ENCODE results near the gene EIF2S1. TPM values are rescaled to one million over a fixed set of nuclear protein-coding genes. Genes with fewer than 3 reads are reported as not detected.

Gene EIF2S1
- total RNA-seq, 3 donors from 2014 or later (not counting 1 experiment from before 2014, with no cell fraction given): 31.6 to 37.7 (median 33.2) TPM

DNA sequence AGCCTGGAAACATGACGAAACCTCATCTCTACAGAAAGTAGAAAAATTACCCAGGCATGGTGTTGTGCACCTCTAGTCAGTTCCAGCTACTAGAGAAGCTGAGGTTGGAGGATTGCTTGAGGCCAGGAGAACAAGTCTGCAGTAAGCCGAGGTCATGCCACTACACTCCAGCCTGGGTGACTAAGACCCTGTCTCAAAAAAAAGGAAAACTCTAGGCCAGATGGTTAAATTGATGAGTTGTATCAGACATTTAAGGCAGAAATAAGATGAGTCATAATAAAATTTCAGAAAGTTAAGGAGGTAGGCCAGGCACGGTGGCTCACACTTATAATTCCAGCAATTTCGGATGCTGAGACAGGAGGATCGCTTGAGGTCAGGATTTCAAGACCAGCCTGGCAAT lies 10.7 kb downstream of the EIF2S1 start:
- Mint-ChIP-seq H3K4me3 (no peak overlapping the region), H3K9me3 (no peaks in the 10 kb centered on the region), H3K36me3 (peaks cover 14% of the 10 kb centered on the region), H3K4me1 (peaks cover 26 to 31% of the 10 kb centered on the region in 2 donors), H3K27me3 (ENCODE audit: low read depth in 2 of 2) (no peaks in the 10 kb centered on the region), H3K27ac (no peak overlapping the region)
- Histone ChIP-seq H3K9me3 (ENCODE audit: control insufficient read depth, insufficient read depth, low read length) (no peaks in the 10 kb centered on the region), H3K27me3 (ENCODE audit: control insufficient read depth, insufficient read depth, low read length) (no peaks in the 10 kb centered on the region), H3K27ac (ENCODE audit: low read length) (no peak overlapping the region), H3K4me3 (ENCODE audit: low read length) (no peak overlapping the region), H3K4me1 (ENCODE audit: control insufficient read depth, insufficient read depth, low read length) (no peaks in the 10 kb centered on the region), H3K36me3 (ENCODE audit: control insufficient read depth, insufficient read depth, low read length) (peaks cover 75% of the 10 kb centered on the region)
- DNase-seq: no peak
- TF ChIP-seq CTCF (IDR thresholded peaks at IDR 0.05): no peak
- ATAC-seq: no peak
- intact Hi-C loops (cut with micrococcal nuclease): no loop called here
- WGBS (ENCODE audit: insufficient coverage): 77% methylated on average over 5 of the region's 5 CpGs

DNA sequence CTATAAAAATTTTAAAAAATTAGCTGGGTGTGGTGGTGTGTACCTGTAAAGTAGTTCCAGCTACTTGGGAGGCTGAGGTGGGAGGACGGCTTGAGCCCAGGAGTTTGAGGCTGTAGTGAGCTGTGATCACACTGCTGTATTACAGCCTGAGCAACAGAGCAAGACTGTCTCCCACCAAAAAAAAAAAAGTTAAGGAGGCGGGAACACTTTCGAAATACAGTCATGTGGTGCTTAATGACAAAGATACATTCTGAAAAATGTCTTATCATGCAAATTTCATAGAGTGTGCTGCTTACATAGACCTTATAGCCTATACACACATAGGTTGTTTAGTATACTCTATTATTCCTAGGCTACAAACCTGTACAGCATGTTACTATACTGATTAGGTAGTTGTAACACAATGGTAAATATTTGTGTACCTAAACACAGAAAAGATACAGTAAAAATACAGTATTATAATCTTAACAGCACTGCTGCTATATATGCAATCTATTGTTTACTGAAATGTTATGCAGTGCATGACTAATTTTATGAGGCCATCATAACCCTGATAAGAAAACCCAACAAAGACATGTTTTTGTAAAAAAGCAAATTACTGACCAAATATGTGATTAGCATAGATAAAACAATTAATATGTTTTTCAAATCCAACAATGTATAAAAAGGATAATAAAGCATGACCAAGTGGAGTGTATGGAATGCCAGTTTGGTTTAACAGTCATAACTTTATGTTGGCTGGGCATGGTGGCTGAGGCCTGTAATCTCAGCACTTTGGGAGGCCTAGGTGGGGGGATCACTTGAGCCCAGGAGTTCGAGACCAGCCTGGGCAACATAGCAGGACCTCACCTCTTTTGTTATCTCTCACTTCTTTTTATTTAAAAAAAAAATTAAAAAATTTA lies 11.4 kb downstream of the EIF2S1 start:
- Mint-ChIP-seq H3K4me1 (peaks cover 27 to 30% of the 10 kb centered on the region in 2 donors), H3K9me3 (no peaks in the 10 kb centered on the region), H3K36me3 (peaks cover 17% of the 10 kb centered on the region), H3K27me3 (ENCODE audit: low read depth in 2 of 2) (no peaks in the 10 kb centered on the region), H3K4me3 (no peak overlapping the region), H3K27ac (no peak overlapping the region)
- Histone ChIP-seq H3K27ac (ENCODE audit: low read length) (no peak overlapping the region), H3K4me3 (ENCODE audit: low read length) (no peak overlapping the region), H3K36me3 (ENCODE audit: control insufficient read depth, insufficient read depth, low read length) (peaks cover 75% of the 10 kb centered on the region), H3K9me3 (ENCODE audit: control insufficient read depth, insufficient read depth, low read length) (no peaks in the 10 kb centered on the region), H3K4me1 (ENCODE audit: control insufficient read depth, insufficient read depth, low read length) (no peaks in the 10 kb centered on the region), H3K27me3 (ENCODE audit: control insufficient read depth, insufficient read depth, low read length) (no peaks in the 10 kb centered on the region)
- TF ChIP-seq CTCF (IDR thresholded peaks at IDR 0.05): no peak
- DNase-seq (no peak), ATAC-seq (no peak)
- intact Hi-C loops (cut with micrococcal nuclease): no loop called here
- 90% methylated on average over 3 of the region's 4 CpGs for WGBS (ENCODE audit: insufficient coverage)

GRCh38 chr14:67372833-67373232 lies 12.7 kb downstream of the EIF2S1 start:
- ATAC-seq (no peak), DNase-seq (no peak)
- Mint-ChIP-seq H3K4me3 (no peak overlapping the region), H3K27me3 (ENCODE audit: low read depth in 2 of 2) (no peaks in the 10 kb centered on the region), H3K4me1 (peaks cover 21 to 25% of the 10 kb centered on the region in 2 donors), H3K9me3 (no peaks in the 10 kb centered on the region), H3K27ac (peak overlapping the region; percentile 38 to 45), H3K36me3 (peaks cover 24% of the 10 kb centered on the region)
- TF ChIP-seq CTCF (IDR thresholded peaks at IDR 0.05): no peak
- H3K9me3 ChIP-seq (ENCODE audit: control insufficient read depth, insufficient read depth, low read length): no peaks in the 10 kb centered on the region
- intact Hi-C loops (cut with micrococcal nuclease): no loop called here
- WGBS (ENCODE audit: insufficient coverage): no CpG with 5 or more reads among the region's 1 CpG
- H3K4me1 ChIP-seq (ENCODE audit: control insufficient read depth, insufficient read depth, low read length): no peaks in the 10 kb centered on the region
- H3K27ac ChIP-seq (ENCODE audit: low read length): no peak overlapping the region
- no peak overlapping the region for H3K4me3 ChIP-seq (ENCODE audit: low read length)
- no peaks in the 10 kb centered on the region for H3K27me3 ChIP-seq (ENCODE audit: control insufficient read depth, insufficient read depth, low read length)
- H3K36me3 ChIP-seq (ENCODE audit: control insufficient read depth, insufficient read depth, low read length): peaks cover 77% of the 10 kb centered on the region
